Measurements from ENCODE around the gene GGCX. TPM values are rescaled to one million over a fixed set of nuclear protein-coding genes. Genes with fewer than 3 reads are reported as not detected.

GGCX gene
- total and polyA plus RNA-seq, 9 of the 15 experiments (the other 6 are each of a cell fraction or from before 2014, with no cell fraction given) = 14.4 to 47.1 (median 28.1) TPM

DNA sequence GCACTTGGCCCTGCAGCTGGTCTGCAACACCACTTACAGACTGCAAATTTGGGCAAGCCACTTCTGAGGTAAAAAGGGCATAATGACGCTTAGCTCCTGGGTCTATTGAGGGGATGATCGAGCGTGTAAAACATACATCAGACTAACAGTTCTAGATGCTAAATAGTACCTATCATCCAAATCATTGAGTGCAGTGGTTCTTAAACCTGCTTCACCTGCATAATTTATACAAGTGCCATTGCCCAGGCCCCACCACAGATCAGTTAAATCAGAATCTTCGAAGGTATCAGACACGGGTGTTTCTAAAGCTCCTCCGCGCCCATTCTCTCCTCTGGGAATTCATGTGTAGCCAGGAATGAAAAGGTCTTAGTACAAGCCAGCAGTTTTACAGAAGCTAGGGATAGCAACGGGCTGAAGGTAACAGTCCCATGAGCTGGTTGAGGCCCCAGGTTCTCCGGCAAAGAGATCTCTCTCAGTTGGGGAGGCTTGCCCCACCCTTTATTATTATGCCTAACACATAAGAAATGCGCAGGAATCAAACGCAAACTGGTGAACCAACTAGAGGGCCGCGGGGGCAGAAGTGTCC is 33.5 kb upstream of the GGCX start (continued):
- TF ChIP-seq, protein P1, sequence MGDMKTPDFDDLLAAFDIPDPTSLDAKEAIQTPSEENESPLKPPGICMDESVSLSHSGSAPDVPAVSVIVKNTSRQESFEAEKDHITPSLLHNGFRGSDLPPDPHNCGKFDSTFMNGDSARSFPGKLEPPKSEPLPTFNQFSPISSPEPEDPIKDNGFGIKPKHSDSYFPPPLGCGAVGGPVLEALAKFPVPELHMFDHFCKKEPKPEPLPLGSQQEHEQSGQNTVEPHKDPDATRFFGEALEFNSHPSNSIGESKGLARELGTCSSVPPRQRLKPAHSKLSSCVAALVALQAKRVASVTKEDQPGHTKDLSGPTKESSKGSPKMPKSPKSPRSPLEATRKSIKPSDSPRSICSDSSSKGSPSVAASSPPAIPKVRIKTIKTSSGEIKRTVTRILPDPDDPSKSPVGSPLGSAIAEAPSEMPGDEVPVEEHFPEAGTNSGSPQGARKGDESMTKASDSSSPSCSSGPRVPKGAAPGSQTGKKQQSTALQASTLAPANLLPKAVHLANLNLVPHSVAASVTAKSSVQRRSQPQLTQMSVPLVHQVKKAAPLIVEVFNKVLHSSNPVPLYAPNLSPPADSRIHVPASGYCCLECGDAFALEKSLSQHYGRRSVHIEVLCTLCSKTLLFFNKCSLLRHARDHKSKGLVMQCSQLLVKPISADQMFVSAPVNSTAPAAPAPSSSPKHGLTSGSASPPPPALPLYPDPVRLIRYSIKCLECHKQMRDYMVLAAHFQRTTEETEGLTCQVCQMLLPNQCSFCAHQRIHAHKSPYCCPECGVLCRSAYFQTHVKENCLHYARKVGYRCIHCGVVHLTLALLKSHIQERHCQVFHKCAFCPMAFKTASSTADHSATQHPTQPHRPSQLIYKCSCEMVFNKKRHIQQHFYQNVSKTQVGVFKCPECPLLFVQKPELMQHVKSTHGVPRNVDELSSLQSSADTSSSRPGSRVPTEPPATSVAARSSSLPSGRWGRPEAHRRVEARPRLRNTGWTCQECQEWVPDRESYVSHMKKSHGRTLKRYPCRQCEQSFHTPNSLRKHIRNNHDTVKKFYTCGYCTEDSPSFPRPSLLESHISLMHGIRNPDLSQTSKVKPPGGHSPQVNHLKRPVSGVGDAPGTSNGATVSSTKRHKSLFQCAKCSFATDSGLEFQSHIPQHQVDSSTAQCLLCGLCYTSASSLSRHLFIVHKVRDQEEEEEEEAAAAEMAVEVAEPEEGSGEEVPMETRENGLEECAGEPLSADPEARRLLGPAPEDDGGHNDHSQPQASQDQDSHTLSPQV (IDR thresholded peaks at IDR 0.05) = 0 out of 2 replicates have a peak, but pooled peaks have one; percentile 10
- no peak for TF ChIP-seq HNRNPH1 (optimal IDR thresholded peaks at IDR 0.05; ENCODE audit: low read depth, low read length)
- TF ChIP-seq ZNF384 (IDR thresholded peaks at IDR 0.05; ENCODE audit: low read depth, low read length) = no peak
- TF ChIP-seq ZNF778 (CRISPR knock-in tag; IDR thresholded peaks at IDR 0.05) = no peak

DNA sequence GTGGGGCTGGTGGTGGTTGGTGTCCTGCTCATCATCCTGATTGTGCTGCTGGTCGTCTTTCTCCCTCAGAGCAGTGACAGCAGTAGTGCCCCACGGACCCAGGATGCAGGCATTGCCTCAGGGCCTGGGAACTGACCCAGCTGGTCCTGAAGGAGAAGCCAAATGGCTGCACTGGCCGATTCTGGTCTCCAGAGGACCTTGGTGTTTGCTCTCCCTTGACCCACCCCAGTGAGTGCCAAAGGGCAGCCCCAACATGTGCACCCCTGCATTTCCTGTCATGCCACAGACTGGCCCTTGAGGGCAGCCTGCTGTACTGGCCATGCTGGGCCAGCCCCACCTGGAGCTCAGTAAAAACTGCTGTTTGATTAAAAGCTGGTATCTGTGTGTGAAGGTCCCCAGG is 31.7 kb upstream of the GGCX start:
- 43% methylated on average over 1 of the region's 3 CpGs for WGBS (ENCODE audit: insufficient coverage, low coverage, missing lambda C conversion rate)
- TF ChIP-seq RBM34 (IDR thresholded peaks at IDR 0.05; ENCODE audit: borderline replicate concordance, insufficient read depth, low read length) (no peak), SMARCE1 (IDR thresholded peaks at IDR 0.05) (no peak), RCOR1 (IDR thresholded peaks at IDR 0.05; ENCODE audit: borderline replicate concordance in 1 of 2, low read depth in 2 of 2, low read length in 2 of 2) (no peak), ZNF239 (CRISPR knock-in tag; IDR thresholded peaks at IDR 0.05) (no peak), HMG20A (CRISPR knock-in tag; conservative IDR thresholded peaks at IDR 0.05) (no peak), SMARCA5 (IDR thresholded peaks at IDR 0.05) (no peak)
- TF ChIP-seq, protein P2, sequence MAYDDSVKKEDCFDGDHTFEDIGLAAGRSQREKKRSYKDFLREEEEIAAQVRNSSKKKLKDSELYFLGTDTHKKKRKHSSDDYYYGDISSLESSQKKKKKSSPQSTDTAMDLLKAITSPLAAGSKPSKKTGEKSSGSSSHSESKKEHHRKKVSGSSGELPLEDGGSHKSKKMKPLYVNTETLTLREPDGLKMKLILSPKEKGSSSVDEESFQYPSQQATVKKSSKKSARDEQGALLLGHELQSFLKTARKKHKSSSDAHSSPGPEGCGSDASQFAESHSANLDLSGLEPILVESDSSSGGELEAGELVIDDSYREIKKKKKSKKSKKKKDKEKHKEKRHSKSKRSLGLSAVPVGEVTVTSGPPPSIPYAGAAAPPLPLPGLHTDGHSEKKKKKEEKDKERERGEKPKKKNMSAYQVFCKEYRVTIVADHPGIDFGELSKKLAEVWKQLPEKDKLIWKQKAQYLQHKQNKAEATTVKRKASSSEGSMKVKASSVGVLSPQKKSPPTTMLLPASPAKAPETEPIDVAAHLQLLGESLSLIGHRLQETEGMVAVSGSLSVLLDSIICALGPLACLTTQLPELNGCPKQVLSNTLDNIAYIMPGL (CRISPR knock-in tag; IDR thresholded peaks at IDR 0.05) = no peak
- TF ChIP-seq, protein P3, sequence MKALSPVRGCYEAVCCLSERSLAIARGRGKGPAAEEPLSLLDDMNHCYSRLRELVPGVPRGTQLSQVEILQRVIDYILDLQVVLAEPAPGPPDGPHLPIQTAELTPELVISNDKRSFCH (CRISPR knock-in tag; IDR thresholded peaks at IDR 0.05) = no peak
- TF ChIP-seq, protein P3 (tag; IDR thresholded peaks at IDR 0.05) = no peak
- TF ChIP-seq, protein P4, sequence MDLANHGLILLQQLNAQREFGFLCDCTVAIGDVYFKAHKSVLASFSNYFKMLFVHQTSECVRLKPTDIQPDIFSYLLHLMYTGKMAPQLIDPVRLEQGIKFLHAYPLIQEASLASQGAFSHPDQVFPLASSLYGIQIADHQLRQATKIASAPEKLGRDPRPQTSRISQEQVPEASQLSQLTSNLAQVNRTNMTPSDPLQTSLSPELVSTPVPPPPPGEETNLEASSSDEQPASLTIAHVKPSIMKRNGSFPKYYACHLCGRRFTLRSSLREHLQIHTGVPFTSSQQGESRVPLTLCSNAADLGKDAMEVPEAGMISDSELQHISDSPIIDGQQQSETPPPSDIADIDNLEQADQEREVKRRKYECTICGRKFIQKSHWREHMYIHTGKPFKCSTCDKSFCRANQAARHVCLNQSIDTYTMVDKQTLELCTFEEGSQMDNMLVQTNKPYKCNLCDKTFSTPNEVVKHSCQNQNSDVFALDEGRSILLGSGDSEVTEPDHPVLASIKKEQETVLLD (IDR thresholded peaks at IDR 0.05) = no peak

More for the DNA sequence above, 31.7 kb upstream of the GGCX start:
- no peaks in the 10 kb centered on the region for H4K20me1 ChIP-seq (replicated peaks; ENCODE audit: control insufficient read depth, insufficient read depth, low read length)
- ATAC-seq = no peak
- no peak overlapping the region for H3K4me2 ChIP-seq (ENCODE audit: insufficient read depth, low read length)
- H3K27me3 ChIP-seq (ENCODE audit: control insufficient read depth in 2 of 2, insufficient read depth in 2 of 2, low read length in 2 of 2) = no peaks in the 10 kb centered on the region
- in situ Hi-C loops (cut with MboI) = no loop called here
- H3K79me2 ChIP-seq (ENCODE audit: control insufficient read depth, insufficient read depth, low read length) = peaks cover 28% of the 10 kb centered on the region
- ChIA-PET CTCF (ENCODE audit: low intra/inter-chr PET ratio) (no interaction called here), POLR2A (interaction anchor here (0.6 to 0.8 kb wide), 2 partner anchors 9 to 12 kb away, joined by 3 to 4 read pairs; no protein-coding TSS in a partner anchor)
- H3K9ac ChIP-seq (ENCODE audit: insufficient read depth in 1 of 2, low read depth in 2 of 2, low read length in 2 of 2) = peak overlapping the region in 1 of 2 experiments; percentile 39; a peak in 2 of 4 replicates
- peaks cover 4% of the 10 kb centered on the region for H3K9me1 ChIP-seq (ENCODE audit: control insufficient read depth, insufficient read depth, low read length)
- BruUV-seq (replicated peaks) = no TSS peak
- H2AFZ ChIP-seq (ENCODE audit: low read depth, low read length) = no peak overlapping the region
- H3K9me3 ChIP-seq (replicated peaks; ENCODE audit: control insufficient read depth, insufficient read depth, low read depth, low read length) = no peaks in the 10 kb centered on the region
- H3K4me1 ChIP-seq (replicated peaks in 1 of 2; ENCODE audit: control insufficient read depth in 2 of 2, insufficient read depth in 2 of 2, low read length in 2 of 2) = peaks cover 18 to 30% of the 10 kb centered on the region in 2 experiments
- H3K4me3 ChIP-seq = no peak overlapping the region
- no peak for FAIRE-seq
- H3K36me3 ChIP-seq (ENCODE audit: control insufficient read depth, insufficient read depth, low read length) = peaks cover 14% of the 10 kb centered on the region; the same call in 2 of the 3 replicates
- no peak for DNase-seq (ENCODE audit: extremely low read depth in 1 of 4, low spot score in 3 of 4)
- intact Hi-C loops (cut with micrococcal nuclease) = no loop called here
- no peak overlapping the region for H3K27ac ChIP-seq (ENCODE audit: extremely low read depth, low read depth, low read length)

Measured in K562 (cell line).